Upper lobe of left lung (tissue), 6 donors: ENCODE data around the gene MEIS1. TPM values are rescaled to one million over a fixed set of nuclear protein-coding genes. Genes with fewer than 3 reads are reported as not detected.
A peak's percentile ranks its signal among the peaks of the same experiment; 100 is the strongest.

Experiments
- ATAC-seq, 2 donors: fragments of 200-7000 bp; cut with Tn5 transposase; one replicate each; pipeline ENCODE4 v1.9.1; 2022; ENCODE audit warnings: mild to moderate bottlenecking in 2 of 2, moderate library complexity in 2 of 2; ENCODE audit not compliant: low FRiP score in 2 of 2
- DNase-seq, 2 donors: peaks; one replicate each; pipeline ENCODE4 v3.0.0-alpha.2; 2019 to 2020
- H3K27ac ChIP-seq, 4 donors: fragments of 200-600 bp; sonication (generic); one replicate each; pipeline ENCODE4 v1.5.1; 2016 to 2019
- H3K27me3 ChIP-seq, 4 donors: fragments of 200-600 bp; sonication (generic); one replicate each; pipeline ENCODE4 v1.5.1; 2017 to 2019
- H3K36me3 ChIP-seq, 4 donors: fragments of 200-600 bp; sonication (generic); one replicate each; pipeline ENCODE4 v1.5.1; 2016 to 2019
- H3K4me1 ChIP-seq, 4 donors: fragments of 200-600 bp; sonication (generic); one replicate each; pipeline ENCODE4 v1.5.1; 2018 to 2019
- H3K4me3 ChIP-seq, 4 donors: fragments of 200-600 bp; sonication (generic); one replicate each; pipeline ENCODE4 v1.5.1; 2017 to 2019; ENCODE audit warnings: mild to moderate bottlenecking in 2 of 4, moderate library complexity in 1 of 4
- H3K9me3 ChIP-seq, 4 donors: fragments of 200-600 bp; sonication (generic); one replicate each; pipeline ENCODE4 v1.5.1; 2018 to 2019
- EP300 ChIP-seq, 4 donors: sonication (generic); formaldehyde crosslinking; IDR thresholded peaks; one replicate each; pipeline ENCODE4 v1.5.1; 2017; ENCODE audit warnings: antibody characterized with exemption in 4 of 4, control low read depth in 2 of 4
- POLR2A ChIP-seq, 4 donors: fragments of 450-650 bp; IDR thresholded peaks; one replicate each; pipeline ENCODE4 v1.5.1; 2016 to 2017; ENCODE audit warnings: antibody characterized with exemption in 4 of 4, mild to moderate bottlenecking in 2 of 4
- POLR2AphosphoS5 ChIP-seq, 2 donors: sonication (generic); formaldehyde crosslinking; IDR thresholded peaks; one replicate each; pipeline ENCODE4 v1.5.1; 2017; ENCODE audit warnings: antibody characterized with exemption in 2 of 2
- WGBS, 2 donors: methylation state at CpG; one replicate each; pipeline ENCODE4 v1.1.5; 2017 to 2018; 5-methylcytosine and 5-hydroxymethylcytosine counted together
- total RNA-seq, 6 donors: library from RNA; depleted of rRNA in 4 of 6; stranded (reverse); fragments of >200 nt in 4 of 6; gene quantifications; one replicate each; pipeline versions ENCODE4 v1.1.0 to v1.2.1, GENCODE V29; 2016 to 2021
- TF ChIP-seq, protein P1 (sequence below), 6 experiments: fragments of 450-650 bp in 4 of 6; fragments of 200-600 bp in 2 of 6; sonication (generic) in 2 of 6; IDR thresholded peaks; one replicate each; pipeline ENCODE4 v1.5.1; 2016 to 2019; ENCODE audit warnings: antibody characterized with exemption in 6 of 6
- donor health status: DM: no; HTN: no; CAD: no; lungs with moderate emphysema.
- donor health status: DM: no; HTN: yes; CAD: no; lungs with severe emphysema.

MEIS1 gene
- total RNA-seq, 6 donors from 2014 or later, result 23.1 to 43.9 (median 30.0) TPM

GRCh38 chr2:66531155-66531554 is 96.2 kb downstream of the MEIS1 start:
- ATAC-seq (no peak), DNase-seq (no peak)
- H3K27me3 ChIP-seq, result no peaks in the 10 kb centered on the region
- H3K4me3 ChIP-seq, result no peak overlapping the region
- TF ChIP-seq POLR2A (IDR thresholded peaks at IDR 0.05) (no peak), POLR2AphosphoS5 (IDR thresholded peaks at IDR 0.05) (no peak), EP300 (IDR thresholded peaks at IDR 0.05) (no peak)
- TF ChIP-seq, protein P1, sequence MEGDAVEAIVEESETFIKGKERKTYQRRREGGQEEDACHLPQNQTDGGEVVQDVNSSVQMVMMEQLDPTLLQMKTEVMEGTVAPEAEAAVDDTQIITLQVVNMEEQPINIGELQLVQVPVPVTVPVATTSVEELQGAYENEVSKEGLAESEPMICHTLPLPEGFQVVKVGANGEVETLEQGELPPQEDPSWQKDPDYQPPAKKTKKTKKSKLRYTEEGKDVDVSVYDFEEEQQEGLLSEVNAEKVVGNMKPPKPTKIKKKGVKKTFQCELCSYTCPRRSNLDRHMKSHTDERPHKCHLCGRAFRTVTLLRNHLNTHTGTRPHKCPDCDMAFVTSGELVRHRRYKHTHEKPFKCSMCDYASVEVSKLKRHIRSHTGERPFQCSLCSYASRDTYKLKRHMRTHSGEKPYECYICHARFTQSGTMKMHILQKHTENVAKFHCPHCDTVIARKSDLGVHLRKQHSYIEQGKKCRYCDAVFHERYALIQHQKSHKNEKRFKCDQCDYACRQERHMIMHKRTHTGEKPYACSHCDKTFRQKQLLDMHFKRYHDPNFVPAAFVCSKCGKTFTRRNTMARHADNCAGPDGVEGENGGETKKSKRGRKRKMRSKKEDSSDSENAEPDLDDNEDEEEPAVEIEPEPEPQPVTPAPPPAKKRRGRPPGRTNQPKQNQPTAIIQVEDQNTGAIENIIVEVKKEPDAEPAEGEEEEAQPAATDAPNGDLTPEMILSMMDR (IDR thresholded peaks at IDR 0.05), result no peak
- WGBS, 2 donors, result 93 to 100% methylated on average over 1 of the region's 1 CpG
- peak overlapping the region in 1 of 4 donors; percentile 32 for H3K27ac ChIP-seq
- peaks cover 0 to 17% (median 0%) of the 10 kb centered on the region in 4 donors for H3K4me1 ChIP-seq
- peaks cover 0 to 4% (median 0%) of the 10 kb centered on the region in 4 donors for H3K36me3 ChIP-seq
- no peaks in the 10 kb centered on the region for H3K9me3 ChIP-seq

DNA sequence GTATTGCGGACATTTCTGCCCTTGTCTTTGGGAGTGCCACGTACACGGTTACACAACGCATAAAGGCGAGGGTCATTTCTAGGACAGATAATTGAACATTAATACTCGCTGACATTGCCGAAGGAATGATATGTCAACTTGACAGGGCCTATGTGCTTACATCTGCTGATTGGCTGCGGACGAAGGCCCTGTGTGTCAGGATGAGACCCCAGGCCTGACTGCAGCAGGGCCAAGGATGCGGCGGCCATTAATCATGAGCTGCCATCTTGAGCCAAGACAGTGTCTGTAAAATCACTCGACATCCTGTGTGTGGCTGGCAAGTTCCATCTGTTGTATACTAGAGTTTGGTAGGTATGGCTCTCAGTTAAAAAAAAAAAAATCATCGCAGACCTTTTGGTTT is 96.6 kb downstream of the MEIS1 start:
- WGBS, 2 donors, result 83 to 92% methylated on average over 13 of the region's 13 CpGs
- no peaks in the 10 kb centered on the region for H3K9me3 ChIP-seq
- H3K4me3 ChIP-seq, result no peak overlapping the region
- H3K27ac ChIP-seq, result peak overlapping the region in 1 of 4 donors; percentile 32
- TF ChIP-seq POLR2A (IDR thresholded peaks at IDR 0.05), result no peak
- TF ChIP-seq, protein P1 (IDR thresholded peaks at IDR 0.05), result no peak
- no peak for TF ChIP-seq POLR2AphosphoS5 (IDR thresholded peaks at IDR 0.05)
- TF ChIP-seq EP300 (IDR thresholded peaks at IDR 0.05), result no peak
- H3K4me1 ChIP-seq, result peaks cover 0 to 17% (median 0%) of the 10 kb centered on the region in 4 donors
- ATAC-seq, result no peak
- H3K27me3 ChIP-seq, result no peaks in the 10 kb centered on the region
- peak in 1 of 2 donors; percentile 2 for DNase-seq
- H3K36me3 ChIP-seq, result peaks cover 0 to 4% (median 0%) of the 10 kb centered on the region in 4 donors

DNA sequence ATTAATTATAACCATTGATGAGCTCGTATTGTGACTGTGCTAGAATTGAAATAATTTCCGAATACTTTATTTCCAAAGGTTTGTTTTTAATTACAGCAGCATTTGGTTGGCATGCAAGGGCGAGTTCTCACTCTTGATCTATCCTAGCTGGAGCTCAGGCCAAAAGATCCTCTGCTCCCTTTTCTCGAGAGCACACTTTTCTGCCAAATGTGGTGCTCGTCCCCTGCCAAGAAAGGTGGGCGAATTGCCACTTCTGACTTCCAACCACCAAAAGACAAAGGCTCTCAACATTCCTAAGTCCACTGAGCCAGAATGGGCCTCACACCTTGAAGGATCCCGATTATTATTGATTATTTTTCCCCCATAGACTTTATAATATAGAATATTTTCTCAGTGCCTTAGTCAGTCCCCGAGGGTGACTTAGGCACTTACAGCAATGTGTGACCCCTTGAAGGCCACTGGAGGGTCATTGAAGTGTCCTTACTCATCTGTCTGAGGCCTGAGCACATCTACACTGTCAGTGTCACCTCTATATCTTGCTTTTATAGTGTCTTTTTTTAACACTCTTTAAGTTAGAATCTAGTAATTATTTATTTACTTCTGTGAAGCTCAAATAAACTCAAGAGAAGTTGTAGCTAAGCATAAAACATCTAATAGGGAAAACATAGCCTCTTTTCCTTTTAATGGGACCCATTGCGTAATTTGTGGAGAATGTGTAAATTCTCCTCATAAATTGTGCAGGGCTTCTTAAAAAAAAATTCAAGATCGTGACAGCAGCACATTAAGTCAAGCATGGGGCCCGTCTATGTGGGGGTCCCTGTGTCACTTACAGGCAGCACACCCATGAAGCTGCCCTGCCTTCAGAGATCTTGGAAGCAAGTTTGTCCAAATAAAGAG is 98.3 kb downstream of the MEIS1 start:
- H3K9me3 ChIP-seq, result no peaks in the 10 kb centered on the region
- peaks cover 0 to 4% (median 0%) of the 10 kb centered on the region in 4 donors for H3K36me3 ChIP-seq
- TF ChIP-seq EP300 (IDR thresholded peaks at IDR 0.05) (no peak), POLR2A (IDR thresholded peaks at IDR 0.05) (no peak), POLR2AphosphoS5 (IDR thresholded peaks at IDR 0.05) (no peak)
- TF ChIP-seq, protein P1 (IDR thresholded peaks at IDR 0.05), result no peak
- WGBS, 2 donors, result 59 to 69% methylated on average over 11 of the region's 11 CpGs
- H3K4me1 ChIP-seq, result peaks cover 0 to 23% (median 0%) of the 10 kb centered on the region in 4 donors
- no peak overlapping the region for H3K4me3 ChIP-seq
- ATAC-seq (no peak), DNase-seq (no peak)
- H3K27ac ChIP-seq, result peak overlapping the region in 1 of 4 donors; percentile 44
- H3K27me3 ChIP-seq, result no peaks in the 10 kb centered on the region

DNA sequence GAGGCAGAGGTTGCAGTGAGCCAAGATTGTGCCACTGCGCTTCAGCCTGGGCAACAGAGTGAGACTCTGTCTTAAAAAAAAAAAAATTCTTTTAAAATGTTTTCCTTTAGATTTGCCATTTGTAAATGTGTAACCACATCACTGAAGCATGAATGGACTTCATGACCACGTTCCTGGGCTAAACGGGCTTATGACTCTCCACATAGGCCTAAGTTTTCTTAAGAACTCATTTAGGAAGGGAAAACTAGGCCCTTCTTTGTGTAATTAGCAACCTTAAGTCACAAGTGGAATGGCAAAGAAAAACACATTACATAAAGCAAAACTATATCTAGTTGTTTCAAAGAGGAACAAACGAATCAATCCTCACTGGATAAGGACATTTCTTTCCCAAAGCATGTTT is 99.5 kb downstream of the MEIS1 start:
- H3K4me3 ChIP-seq, result no peak overlapping the region
- no peak for TF ChIP-seq POLR2AphosphoS5 (IDR thresholded peaks at IDR 0.05)
- TF ChIP-seq EP300 (IDR thresholded peaks at IDR 0.05), result no peak
- TF ChIP-seq, protein P1 (IDR thresholded peaks at IDR 0.05), result no peak
- no peak for TF ChIP-seq POLR2A (IDR thresholded peaks at IDR 0.05)
- no peaks in the 10 kb centered on the region for H3K27me3 ChIP-seq
- no peaks in the 10 kb centered on the region for H3K36me3 ChIP-seq
- DNase-seq, result no peak
- H3K4me1 ChIP-seq, result peaks cover 0 to 25% (median 0%) of the 10 kb centered on the region in 4 donors
- H3K27ac ChIP-seq, result no peak overlapping the region
- ATAC-seq, result no peak
- 77 to 81% methylated on average over 4 of the region's 4 CpGs for WGBS, 2 donors
- H3K9me3 ChIP-seq, result no peaks in the 10 kb centered on the region
